Measurements from ENCODE around the gene COTL1.

- TF ChIP-seq CTCF (conservative IDR thresholded peaks at IDR 0.05 in 1 of 2, IDR thresholded peaks at IDR 0.05 in 1 of 2; ENCODE audit: extremely low read depth in 1 of 2, insufficient read depth in 1 of 2, low read depth in 1 of 2, low read length in 2 of 2) (no peak), EZH2 (IDR thresholded peaks at IDR 0.05; ENCODE audit: borderline replicate concordance, low read length) (no peak)
These were observed 23.2 kb downstream of the COTL1 start for GRCh38 chr16:84594725-84595038.
